Central memory CD8-positive, alpha-beta T cell (primary cell): ENCODE data around the gene CYB5RL.

Experiments
- ATAC-seq: fragments of 150-1000 bp; cut with Tn5 transposase; replicated peaks from 2 replicates; pipeline ENCODE4 v1.10.0; 2022; ENCODE audit warnings: mild to moderate bottlenecking, moderate FRiP score, moderate number of reproducible peaks; ENCODE audit not compliant: poor library complexity, severe bottlenecking; ENCODE audit errors: extremely low read depth
- DNase-seq, 2 donors: peaks; one replicate each; pipeline ENCODE4 v3.0.0; 2021; ENCODE audit warnings: low spot score in 2 of 2
- H3K27ac Mint-ChIP-seq: one replicate; pipeline ENCODE4 v1.8.0; 2022; ENCODE audit warnings: low read depth, mild to moderate bottlenecking, moderate library complexity, mixed read lengths
- H3K27me3 Mint-ChIP-seq: one replicate; pipeline ENCODE4 v1.8.0; 2022; ENCODE audit warnings: mixed read lengths
- H3K36me3 Mint-ChIP-seq: one replicate; pipeline ENCODE4 v1.8.0; 2022; ENCODE audit warnings: mild to moderate bottlenecking, moderate library complexity, mixed read lengths; ENCODE audit not compliant: insufficient read depth
- H3K4me1 Mint-ChIP-seq: one replicate; pipeline ENCODE4 v1.8.0; 2022; ENCODE audit warnings: mixed read lengths
- H3K4me3 Mint-ChIP-seq: one replicate; pipeline ENCODE4 v1.8.0; 2022; ENCODE audit warnings: mild to moderate bottlenecking, moderate library complexity, mixed read lengths
- H3K9me3 Mint-ChIP-seq: one replicate; pipeline ENCODE4 v1.8.0; 2022; ENCODE audit warnings: mixed read lengths

The CYB5RL gene

DNA sequence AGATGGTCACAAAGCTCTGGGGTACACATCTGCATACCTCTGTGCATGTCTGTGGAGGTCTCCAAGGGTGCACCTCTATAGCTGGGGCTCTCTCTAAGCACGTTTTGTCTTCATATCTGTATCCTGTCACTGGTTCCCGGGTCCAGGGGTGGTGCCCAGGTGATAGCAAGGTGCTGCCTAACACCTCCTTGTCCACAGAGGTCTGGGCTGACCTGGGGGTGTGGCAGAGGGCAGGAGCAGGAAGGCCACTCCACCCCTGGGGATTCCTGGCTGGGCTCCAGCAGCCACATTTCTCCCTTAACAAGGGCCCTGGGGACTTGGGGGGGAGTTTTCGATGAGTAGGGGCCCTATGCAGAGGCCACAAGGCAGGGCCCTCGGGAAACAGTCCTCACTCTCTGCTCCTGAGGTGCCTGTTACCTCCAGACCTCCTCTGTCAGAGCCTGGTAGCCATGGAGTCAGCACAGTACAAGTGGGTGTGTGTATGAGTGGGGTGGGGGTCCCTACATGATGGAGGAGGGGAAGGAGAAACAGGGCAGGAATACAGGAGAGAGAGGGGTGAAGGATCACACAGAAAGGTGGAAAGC, 40.0 kb downstream of the CYB5RL start:
- DNase-seq (no peak), ATAC-seq (no peak)
- H3K9me3 Mint-ChIP-seq, result no peaks in the 10 kb centered on the region
- no peak overlapping the region for H3K27ac Mint-ChIP-seq
- H3K27me3 Mint-ChIP-seq, result peaks cover 16% of the 10 kb centered on the region
- no peaks in the 10 kb centered on the region for H3K36me3 Mint-ChIP-seq
- H3K4me1 Mint-ChIP-seq, result no peaks in the 10 kb centered on the region
- H3K4me3 Mint-ChIP-seq, result no peak overlapping the region

DNA sequence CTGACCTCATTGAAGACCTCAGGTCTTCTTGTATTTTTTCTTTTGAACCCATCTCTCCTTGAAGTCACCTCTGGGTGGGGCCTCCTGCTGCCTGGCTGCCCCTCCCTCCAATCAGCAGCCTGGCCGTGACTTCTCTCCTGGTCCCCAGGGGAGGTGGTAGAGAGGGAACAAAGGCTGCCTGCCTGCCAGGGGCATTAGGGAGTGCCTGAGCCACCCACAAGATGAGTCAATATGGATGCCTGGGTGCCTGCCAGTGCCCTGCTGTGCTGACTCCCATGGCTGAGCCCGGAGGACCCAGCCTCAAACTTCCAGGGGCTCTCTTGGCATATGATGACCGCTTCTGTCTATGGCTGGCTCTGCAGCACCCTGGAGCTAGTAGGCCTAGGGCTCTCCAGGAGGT, 41.8 kb downstream of the CYB5RL start:
- DNase-seq (no peak), ATAC-seq (no peak)
- H3K9me3 Mint-ChIP-seq, result no peaks in the 10 kb centered on the region
- no peak overlapping the region for H3K4me3 Mint-ChIP-seq
- H3K36me3 Mint-ChIP-seq, result no peaks in the 10 kb centered on the region
- H3K27ac Mint-ChIP-seq, result no peak overlapping the region
- peaks cover 16% of the 10 kb centered on the region for H3K27me3 Mint-ChIP-seq
- no peaks in the 10 kb centered on the region for H3K4me1 Mint-ChIP-seq

DNA sequence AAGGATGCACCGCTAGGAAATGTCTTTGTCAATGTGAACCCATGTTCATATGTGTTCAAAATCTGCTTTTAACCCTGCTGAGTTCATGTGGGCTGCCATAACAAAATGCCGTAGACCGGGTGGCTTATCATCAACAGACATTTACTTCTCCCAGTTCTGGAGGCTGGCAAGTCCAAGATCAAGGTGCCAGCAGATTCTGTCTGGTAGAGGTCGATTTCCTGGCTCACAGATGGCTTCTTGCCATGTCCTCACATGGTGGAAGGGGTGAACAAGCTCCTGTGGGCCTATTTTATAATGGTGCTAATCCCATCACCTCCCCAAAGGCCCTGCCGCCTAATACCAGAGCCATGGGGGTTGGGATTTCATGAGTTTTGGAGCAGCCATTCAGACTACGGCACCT, 42.4 kb downstream of the CYB5RL start:
- Mint-ChIP-seq H3K36me3 (no peaks in the 10 kb centered on the region), H3K27ac (no peak overlapping the region), H3K27me3 (peaks cover 16% of the 10 kb centered on the region), H3K9me3 (no peaks in the 10 kb centered on the region), H3K4me1 (no peaks in the 10 kb centered on the region), H3K4me3 (no peak overlapping the region)
- ATAC-seq, result no peak
- DNase-seq, result no peak

DNA sequence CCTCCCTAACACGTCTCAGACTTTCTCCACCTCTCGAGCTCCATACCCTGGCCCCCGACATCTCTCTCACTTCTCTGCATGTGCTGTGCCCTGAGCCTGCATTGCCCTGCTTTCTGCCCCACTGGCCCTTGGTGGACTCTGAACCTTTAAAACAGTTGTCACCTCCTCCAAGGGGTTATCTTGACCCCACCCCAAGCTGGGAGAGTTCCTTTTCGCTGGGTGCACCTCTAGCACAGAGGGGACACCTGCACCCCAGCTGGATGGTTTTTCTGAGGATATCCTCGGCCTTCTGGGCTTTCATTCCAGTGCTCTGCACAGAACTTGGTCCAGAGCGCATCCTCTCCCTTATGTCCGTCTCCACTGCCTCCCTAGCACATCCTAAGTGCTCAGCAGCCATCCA, 42.8 kb downstream of the CYB5RL start:
- Mint-ChIP-seq H3K4me3 (no peak overlapping the region), H3K27ac (no peak overlapping the region), H3K9me3 (no peaks in the 10 kb centered on the region), H3K4me1 (no peaks in the 10 kb centered on the region), H3K27me3 (peaks cover 14% of the 10 kb centered on the region), H3K36me3 (no peaks in the 10 kb centered on the region)
- no peak for DNase-seq
- ATAC-seq, result no peak

DNA sequence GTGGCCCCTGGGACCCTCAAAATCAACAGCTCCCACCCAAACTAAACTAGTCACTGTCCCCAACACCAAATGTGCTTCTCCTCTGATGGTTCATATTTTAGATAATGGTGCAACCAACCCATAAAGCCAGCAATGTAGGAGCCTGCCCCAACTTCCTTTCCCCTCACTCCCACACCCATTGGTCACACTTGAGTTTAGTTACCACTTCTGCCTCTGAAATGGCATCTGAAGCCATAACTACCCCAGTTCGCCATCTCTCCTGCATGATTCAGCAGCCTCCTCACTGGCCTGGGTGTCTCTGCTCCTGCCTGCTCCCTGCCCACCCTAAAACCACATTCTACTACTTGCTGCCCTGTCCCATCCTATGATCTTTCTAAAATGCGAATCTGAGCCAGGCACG, 43.6 kb downstream of the CYB5RL start:
- DNase-seq (no peak), ATAC-seq (no peak)
- H3K4me3 Mint-ChIP-seq, result no peak overlapping the region
- peaks cover 7% of the 10 kb centered on the region for H3K27me3 Mint-ChIP-seq
- no peaks in the 10 kb centered on the region for H3K4me1 Mint-ChIP-seq
- H3K27ac Mint-ChIP-seq, result no peak overlapping the region
- H3K36me3 Mint-ChIP-seq, result no peaks in the 10 kb centered on the region
- no peaks in the 10 kb centered on the region for H3K9me3 Mint-ChIP-seq

DNA sequence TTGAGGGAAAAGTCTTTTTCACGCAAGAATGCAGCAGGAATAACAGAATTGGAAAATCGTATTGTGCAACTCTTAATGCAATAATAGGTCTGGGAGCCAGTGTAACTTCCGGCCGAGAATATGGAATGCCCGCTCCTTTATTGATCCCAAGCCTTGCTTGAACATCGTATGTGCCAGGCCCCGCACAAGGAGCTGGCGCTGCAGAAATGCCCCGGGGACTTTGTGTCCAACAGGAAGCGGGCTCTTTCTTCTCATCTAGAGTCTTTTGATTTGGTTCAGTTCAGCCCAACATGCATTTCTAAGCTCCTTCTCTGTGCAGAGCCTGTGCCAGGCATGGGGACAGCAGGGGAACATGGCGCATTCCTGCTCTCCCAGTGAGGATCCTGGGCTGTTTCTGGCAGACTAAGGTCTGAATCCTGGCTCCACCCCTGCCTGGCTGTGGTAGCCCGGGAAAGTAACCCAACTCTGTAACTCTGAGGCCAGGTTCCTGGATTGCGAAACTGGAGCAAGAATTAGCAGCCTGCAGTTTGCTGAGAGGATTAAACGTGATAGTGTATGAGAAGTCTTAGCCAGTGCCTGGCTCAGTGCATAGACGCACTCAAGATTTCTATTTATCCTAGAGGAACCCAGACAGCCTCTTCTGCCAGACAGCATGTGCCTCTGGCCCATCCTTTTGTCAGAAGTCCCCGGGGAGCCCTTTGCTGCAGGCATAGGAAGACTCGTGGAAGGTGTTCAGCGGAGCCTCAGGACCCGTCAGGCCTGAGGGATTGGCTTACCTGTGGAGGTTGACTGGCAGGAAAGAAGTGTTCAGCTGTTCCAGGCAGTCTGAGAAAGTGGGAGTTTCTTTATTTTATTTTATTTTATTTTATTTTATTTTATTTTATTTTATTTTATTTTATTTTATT, 46.0 kb downstream of the CYB5RL start:
- Mint-ChIP-seq H3K4me3 (no peak overlapping the region), H3K27ac (no peak overlapping the region), H3K4me1 (no peaks in the 10 kb centered on the region), H3K36me3 (no peaks in the 10 kb centered on the region), H3K27me3 (peaks cover 6% of the 10 kb centered on the region), H3K9me3 (no peaks in the 10 kb centered on the region)
- no peak for DNase-seq
- ATAC-seq, result no peak

DNA sequence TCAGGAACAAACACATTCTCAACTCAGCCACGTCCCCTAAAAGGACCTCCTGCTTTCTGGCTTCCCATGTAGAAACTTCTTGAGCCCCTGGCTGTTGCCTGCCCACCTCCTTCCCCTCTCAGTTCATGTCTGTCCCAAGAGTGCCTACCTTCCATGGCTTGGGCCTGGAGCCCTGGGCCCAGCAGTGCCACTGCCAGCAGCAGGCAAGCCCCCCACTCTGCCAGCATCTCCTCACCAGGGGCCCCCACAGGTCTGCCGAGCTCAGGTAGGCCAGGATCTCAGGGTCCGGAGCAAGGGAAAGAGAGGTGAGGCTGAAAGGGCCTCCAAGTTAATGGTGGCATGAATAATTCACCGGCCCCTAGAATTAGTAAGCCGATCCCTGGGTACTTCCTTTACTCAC, 47.1 kb downstream of the CYB5RL start, which contains the start of gene CDCP2:
Gene CDCP2, minus strand, starts transcription at position 305 of the 400 bp plus-strand sequence. Its CDS starts 78 bp downstream, at position 227.
- no peaks in the 10 kb centered on the region for H3K4me1 Mint-ChIP-seq
- no peak for ATAC-seq
- no peak within 1 kb of the TSS for H3K27ac Mint-ChIP-seq
- no peak within 1 kb of the TSS for H3K4me3 Mint-ChIP-seq
- H3K27me3 Mint-ChIP-seq, result peaks cover 6% of the 10 kb centered on the region
- DNase-seq, result no peak
- H3K36me3 Mint-ChIP-seq, result no peaks in the 10 kb centered on the region
- no peaks in the 10 kb centered on the region for H3K9me3 Mint-ChIP-seq

DNA sequence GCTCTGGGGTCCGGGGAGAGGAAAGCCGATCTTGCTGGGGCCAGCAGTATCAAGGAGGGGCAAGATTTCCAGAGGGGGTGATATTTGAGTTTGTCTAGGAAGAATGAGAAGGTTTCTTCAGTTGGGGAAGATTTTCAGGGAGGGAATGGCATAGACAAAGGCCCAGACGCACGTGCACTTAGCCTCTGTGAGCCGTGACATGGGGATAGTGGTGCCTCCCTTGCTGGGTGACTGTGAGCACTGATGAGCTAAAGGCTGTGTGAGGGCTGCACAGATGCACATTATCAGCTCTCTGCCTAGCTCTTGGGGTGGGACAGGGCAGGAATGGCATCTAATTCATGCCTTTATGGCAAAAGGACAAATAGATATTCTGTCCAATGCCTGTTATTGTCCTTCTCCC, 48.8 kb downstream of the CYB5RL start:
- H3K4me1 Mint-ChIP-seq, result no peaks in the 10 kb centered on the region
- DNase-seq (no peak), ATAC-seq (no peak)
- no peaks in the 10 kb centered on the region for H3K27me3 Mint-ChIP-seq
- no peaks in the 10 kb centered on the region for H3K9me3 Mint-ChIP-seq
- no peak overlapping the region for H3K4me3 Mint-ChIP-seq
- no peaks in the 10 kb centered on the region for H3K36me3 Mint-ChIP-seq
- H3K27ac Mint-ChIP-seq, result no peak overlapping the region
